SJSA1 (cell line): ENCODE data around the gene TAF11L6. TPM values are rescaled to one million over a fixed set of nuclear protein-coding genes. Genes with fewer than 3 reads are reported as not detected.
"Not testable (repeated sequence)": the region's sequence is repeated elsewhere in the genome, so short reads cannot be mapped to it uniquely, and the experiment has no call there.

Source experiments
- DNase-seq, 2 experiments: peaks; one replicate each; pipeline ENCODE4 v3.0.0-alpha.2; 2015 to 2020; ENCODE audit warnings: low spot score in 2 of 2, low read depth in 1 of 2
- H3K27ac ChIP-seq: fragments of 250-450 bp; sonication (Bioruptor Pico); 2 replicates; pipeline ENCODE4 v1.5.1; 2020; ENCODE audit warnings: mild to moderate bottlenecking, moderate library complexity
- H3K27me3 ChIP-seq: fragments of 250-450 bp; sonication (Bioruptor Pico); replicated peaks from 2 replicates; pipeline ENCODE4 v1.5.1; 2020; ENCODE audit warnings: mild to moderate bottlenecking, moderate library complexity
- H3K36me3 ChIP-seq: fragments of 250-450 bp; sonication (Bioruptor Pico); 2 replicates; pipeline ENCODE4 v1.5.1; 2020; ENCODE audit warnings: mild to moderate bottlenecking
- H3K4me1 ChIP-seq: fragments of 250-450 bp; sonication (Bioruptor Pico); replicated peaks from 2 replicates; pipeline ENCODE4 v1.6.1; 2021; ENCODE audit warnings: mild to moderate bottlenecking
- H3K4me3 ChIP-seq: fragments of 250-450 bp; sonication (Bioruptor Pico); 2 replicates; pipeline ENCODE4 v1.5.1; 2020; ENCODE audit warnings: mild to moderate bottlenecking
- H3K9me3 ChIP-seq: fragments of 250-450 bp; sonication (Bioruptor Pico); replicated peaks from 2 replicates; pipeline ENCODE4 v1.5.1; 2020; ENCODE audit warnings: mild to moderate bottlenecking
- total RNA-seq: library from RNA; depleted of rRNA; stranded (reverse); fragments of >200 nt; shearing (Covaris generic); gene quantifications from 2 replicates; pipeline ENCODE4 v1.2.3, GENCODE V29; 2014; rRNA removed

Gene TAF11L6
- total RNA-seq, 1 experiment from 2014 or later: not detected

DNA sequence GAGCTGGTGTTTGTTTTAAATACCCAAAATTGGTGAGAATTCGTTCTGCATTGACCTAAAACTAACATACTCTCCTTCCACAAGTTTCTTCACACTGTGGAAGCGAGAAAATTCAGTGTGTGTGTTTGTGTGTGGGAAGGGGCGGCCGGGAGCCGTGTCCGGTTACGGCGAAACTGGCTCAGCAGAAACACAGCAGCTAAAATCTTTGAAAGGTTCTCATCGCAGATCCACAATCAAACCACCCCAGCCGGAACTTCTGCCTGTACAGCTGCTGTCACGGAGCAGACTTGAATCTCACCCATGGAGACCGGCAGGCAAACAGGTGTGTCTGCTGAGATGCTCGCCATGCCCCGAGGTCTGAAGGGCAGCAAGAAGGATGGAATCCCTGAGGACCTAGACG, 3.5 kb upstream of the TAF11L6 start, which contains the start of gene TAF11L5:
Gene TAF11L5, plus strand, starts transcription at position 301 of the 400 bp plus-strand sequence.
- not testable (repeated sequence) for H3K27ac ChIP-seq, H3K4me3 ChIP-seq, H3K4me1 ChIP-seq, H3K9me3 ChIP-seq, H3K36me3 ChIP-seq, H3K27me3 ChIP-seq, DNase-seq

DNA sequence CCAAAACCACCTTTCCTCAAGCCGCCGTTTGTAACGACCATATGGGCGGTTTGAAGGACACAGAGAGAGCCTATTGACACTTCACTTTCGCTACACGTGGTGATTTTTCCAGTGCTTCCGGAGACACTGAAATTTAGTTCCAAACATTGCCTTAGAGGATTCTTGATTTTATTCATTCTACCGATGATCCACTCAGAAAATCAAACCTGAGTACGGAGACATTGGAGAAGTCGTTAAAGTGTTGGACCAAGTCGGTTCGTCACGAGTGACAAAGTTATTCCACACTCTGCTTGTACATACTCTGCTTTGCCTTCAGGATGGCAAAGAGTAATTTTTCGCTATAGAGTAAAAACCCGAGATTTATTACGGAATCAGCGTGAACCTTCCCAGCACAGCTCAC, 2.0 kb upstream of the TAF11L6 start:
- H3K27me3 ChIP-seq, DNase-seq, H3K36me3 ChIP-seq, H3K4me1 ChIP-seq, H3K27ac ChIP-seq, H3K9me3 ChIP-seq, H3K4me3 ChIP-seq: not testable (repeated sequence)

Other genes starting within 250 kb of the TAF11L6 start
- not detected in 2 replicates for gene TAF11L2, start 30.4 kb upstream of the TAF11L6 start, total RNA-seq
- gene TAF11L3, start 10.3 kb upstream of the TAF11L6 start, total RNA-seq: not detected in 2 replicates
- gene TAF11L4, start 6.9 kb upstream of the TAF11L6 start, total RNA-seq: not detected in 2 replicates
- not detected in 2 replicates for gene TAF11L5, start 3.4 kb upstream of the TAF11L6 start, total RNA-seq
- gene TAF11L7, start 57.1 kb downstream of the TAF11L6 start, total RNA-seq: not detected in 2 replicates
- gene TAF11L8, start 62.3 kb downstream of the TAF11L6 start, total RNA-seq: not detected in 2 replicates
- not detected in 2 replicates for gene TAF11L9, start 65.7 kb downstream of the TAF11L6 start, total RNA-seq
- gene TAF11L10, start 69.2 kb downstream of the TAF11L6 start, total RNA-seq: not detected in 2 replicates
- gene TAF11L11, start 75.5 kb downstream of the TAF11L6 start, total RNA-seq: not detected in 2 replicates
- not detected in 2 replicates for gene TAF11L12, start 81.7 kb downstream of the TAF11L6 start, total RNA-seq
- not detected in 2 replicates for gene TAF11L13, start 103.4 kb downstream of the TAF11L6 start, total RNA-seq
- not detected in 2 replicates for gene TAF11L14, start 105.8 kb downstream of the TAF11L6 start, total RNA-seq